ENCODE results near the gene ZNF655.

The ZNF655 gene, protein sequence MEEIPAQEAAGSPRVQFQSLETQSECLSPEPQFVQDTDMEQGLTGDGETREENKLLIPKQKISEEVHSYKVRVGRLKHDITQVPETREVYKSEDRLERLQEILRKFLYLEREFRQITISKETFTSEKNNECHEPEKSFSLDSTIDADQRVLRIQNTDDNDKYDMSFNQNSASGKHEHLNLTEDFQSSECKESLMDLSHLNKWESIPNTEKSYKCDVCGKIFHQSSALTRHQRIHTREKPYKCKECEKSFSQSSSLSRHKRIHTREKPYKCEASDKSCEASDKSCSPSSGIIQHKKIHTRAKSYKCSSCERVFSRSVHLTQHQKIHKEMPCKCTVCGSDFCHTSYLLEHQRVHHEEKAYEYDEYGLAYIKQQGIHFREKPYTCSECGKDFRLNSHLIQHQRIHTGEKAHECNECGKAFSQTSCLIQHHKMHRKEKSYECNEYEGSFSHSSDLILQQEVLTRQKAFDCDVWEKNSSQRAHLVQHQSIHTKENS

DNA sequence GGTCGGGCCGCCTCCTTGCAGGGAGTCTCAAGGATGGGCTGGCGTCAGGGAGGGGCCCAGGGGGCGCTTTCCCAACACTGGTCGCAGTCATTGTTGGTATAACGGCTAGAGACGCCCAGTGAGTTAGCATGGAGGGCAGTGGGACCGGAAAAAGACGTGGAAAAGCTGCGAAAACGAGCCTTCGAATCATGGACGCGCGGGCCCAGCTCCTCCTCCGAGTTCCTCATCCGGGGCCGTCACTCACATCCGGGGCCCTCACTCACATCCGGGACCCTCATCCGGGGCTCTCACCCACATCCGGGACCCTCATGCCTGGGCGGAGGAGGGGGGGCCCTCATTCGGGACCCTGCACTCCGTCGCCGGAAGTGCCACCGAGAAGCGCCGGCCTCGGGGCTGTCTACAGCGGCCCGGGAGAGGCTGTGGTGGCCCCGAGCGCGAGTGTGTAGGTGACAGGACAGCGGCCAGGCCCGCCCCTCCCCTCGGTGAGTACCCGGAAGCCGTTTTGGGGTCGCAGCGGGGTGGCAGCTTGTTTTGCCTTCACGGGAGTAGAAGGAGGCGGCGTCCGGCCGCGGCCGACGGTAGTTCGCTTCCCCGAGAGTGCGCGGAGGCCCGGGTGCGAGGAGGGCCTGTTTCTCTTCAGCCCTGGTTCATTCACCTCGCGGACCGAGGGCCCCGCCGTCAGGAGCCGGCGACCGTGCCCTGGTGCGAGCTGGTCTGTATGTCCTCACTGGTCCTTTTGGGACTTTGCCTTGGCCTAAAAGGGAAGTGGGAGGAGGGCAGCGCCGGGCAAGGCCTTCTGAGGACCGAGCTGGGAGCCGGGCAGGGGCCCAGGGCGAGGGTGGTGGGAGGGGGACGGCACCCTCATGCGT, at the start of gene ZNF655:
TSS of gene ZNF655 (plus strand) at position 337 of the 869 bp plus-strand sequence. CDS start 1,918 bp downstream, outside the sequence.
- peak; percentile 94 for DNase-seq (ENCODE audit: low spot score)
- TF ChIP-seq, protein P1, sequence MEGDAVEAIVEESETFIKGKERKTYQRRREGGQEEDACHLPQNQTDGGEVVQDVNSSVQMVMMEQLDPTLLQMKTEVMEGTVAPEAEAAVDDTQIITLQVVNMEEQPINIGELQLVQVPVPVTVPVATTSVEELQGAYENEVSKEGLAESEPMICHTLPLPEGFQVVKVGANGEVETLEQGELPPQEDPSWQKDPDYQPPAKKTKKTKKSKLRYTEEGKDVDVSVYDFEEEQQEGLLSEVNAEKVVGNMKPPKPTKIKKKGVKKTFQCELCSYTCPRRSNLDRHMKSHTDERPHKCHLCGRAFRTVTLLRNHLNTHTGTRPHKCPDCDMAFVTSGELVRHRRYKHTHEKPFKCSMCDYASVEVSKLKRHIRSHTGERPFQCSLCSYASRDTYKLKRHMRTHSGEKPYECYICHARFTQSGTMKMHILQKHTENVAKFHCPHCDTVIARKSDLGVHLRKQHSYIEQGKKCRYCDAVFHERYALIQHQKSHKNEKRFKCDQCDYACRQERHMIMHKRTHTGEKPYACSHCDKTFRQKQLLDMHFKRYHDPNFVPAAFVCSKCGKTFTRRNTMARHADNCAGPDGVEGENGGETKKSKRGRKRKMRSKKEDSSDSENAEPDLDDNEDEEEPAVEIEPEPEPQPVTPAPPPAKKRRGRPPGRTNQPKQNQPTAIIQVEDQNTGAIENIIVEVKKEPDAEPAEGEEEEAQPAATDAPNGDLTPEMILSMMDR (IDR thresholded peaks at IDR 0.05; ENCODE audit: extremely low read depth, missing control alignments) = no peak

DNA sequence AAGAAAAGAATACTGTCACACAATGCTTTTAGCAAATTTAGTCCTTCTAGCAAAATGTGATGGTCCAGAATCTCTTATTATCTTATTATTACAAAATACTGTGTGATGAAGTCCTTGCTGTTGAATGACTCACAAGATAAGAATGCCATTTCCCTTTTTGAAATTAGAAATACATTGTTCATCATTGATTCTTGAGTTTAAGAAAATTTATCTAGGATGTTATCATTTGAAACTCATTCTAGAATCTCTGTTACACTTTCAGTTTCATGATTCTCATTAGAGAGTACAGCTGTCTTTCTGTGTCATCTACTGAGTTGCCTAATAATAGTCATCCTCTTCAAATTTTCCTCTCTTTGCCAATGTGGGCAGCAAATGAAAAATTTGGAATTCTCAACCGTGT, 44.4 kb upstream of the ZNF655 start:
- TF ChIP-seq, protein P1 (IDR thresholded peaks at IDR 0.05; ENCODE audit: extremely low read depth, missing control alignments) = no peak

DNA sequence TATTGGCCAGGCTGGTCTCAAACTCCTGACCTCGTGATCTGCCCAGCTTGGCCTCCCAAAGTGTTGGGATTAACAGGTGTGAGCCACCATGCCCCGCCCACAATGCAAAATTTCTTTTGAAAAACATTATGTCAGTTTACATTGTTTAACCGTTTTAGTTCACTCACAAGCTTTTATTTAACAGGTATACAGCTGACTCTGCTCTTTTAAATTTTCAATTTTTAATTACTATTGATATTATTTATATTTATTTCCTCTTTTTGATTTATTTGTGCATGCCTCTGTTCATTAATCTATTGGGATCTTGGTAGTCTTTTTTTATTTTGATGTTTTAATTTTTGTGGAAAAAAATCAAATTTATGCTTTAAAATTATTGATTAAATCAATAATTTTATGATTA, 37.0 kb upstream of the ZNF655 start:
- TF ChIP-seq, protein P1 (IDR thresholded peaks at IDR 0.05; ENCODE audit: extremely low read depth, missing control alignments) = no peak
- DNase-seq (ENCODE audit: low spot score) = no peak

More for the DNA sequence above, 44.4 kb upstream of the ZNF655 start:
- peak; percentile 42 for DNase-seq (ENCODE audit: low spot score)

DNA sequence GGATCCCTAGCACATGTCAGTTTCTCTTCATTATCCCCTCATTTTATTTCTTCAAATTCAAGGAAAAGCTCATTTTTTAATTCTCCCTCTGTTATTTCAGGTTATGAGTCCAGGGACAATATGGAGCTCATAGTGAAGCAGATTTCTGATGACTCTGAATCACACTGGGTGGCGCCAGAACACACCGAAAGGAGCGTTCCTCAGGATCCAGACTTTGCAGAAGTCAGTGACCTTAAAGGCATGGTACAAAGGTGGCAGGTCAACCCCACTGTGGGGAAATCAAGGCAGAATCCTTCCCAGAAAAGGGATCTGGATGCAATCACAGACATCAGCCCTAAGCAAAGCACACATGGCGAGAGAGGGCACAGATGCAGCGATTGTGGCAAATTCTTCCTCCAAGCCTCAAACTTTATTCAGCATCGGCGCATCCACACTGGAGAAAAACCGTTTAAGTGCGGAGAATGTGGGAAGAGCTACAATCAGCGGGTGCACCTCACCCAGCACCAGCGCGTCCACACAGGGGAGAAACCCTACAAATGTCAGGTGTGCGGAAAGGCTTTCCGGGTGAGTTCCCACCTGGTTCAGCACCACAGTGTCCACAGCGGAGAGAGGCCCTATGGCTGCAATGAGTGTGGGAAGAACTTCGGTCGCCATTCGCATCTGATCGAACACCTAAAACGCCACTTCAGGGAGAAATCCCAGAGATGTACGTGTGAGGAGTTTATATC, 32.6 kb upstream of the ZNF655 start:
- no peak for DNase-seq (ENCODE audit: low spot score)
- TF ChIP-seq, protein P1 (IDR thresholded peaks at IDR 0.05; ENCODE audit: extremely low read depth, missing control alignments) = no peak

DNA sequence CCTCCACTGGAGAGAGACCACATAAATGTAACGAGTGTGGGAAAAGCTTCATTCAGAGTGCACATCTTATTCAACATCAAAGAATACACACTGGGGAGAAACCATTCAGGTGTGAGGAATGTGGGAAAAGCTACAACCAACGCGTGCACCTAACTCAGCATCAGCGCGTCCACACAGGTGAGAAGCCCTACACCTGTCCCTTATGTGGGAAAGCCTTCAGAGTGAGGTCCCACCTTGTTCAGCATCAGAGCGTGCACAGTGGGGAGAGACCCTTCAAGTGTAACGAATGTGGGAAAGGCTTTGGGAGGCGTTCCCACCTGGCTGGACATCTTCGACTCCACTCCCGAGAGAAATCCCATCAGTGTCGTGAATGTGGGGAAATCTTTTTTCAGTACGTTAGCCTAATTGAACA, 27.1 kb upstream of the ZNF655 start:
- TF ChIP-seq, protein P1 (IDR thresholded peaks at IDR 0.05; ENCODE audit: extremely low read depth, missing control alignments) = no peak
- DNase-seq (ENCODE audit: low spot score) = no peak

DNA sequence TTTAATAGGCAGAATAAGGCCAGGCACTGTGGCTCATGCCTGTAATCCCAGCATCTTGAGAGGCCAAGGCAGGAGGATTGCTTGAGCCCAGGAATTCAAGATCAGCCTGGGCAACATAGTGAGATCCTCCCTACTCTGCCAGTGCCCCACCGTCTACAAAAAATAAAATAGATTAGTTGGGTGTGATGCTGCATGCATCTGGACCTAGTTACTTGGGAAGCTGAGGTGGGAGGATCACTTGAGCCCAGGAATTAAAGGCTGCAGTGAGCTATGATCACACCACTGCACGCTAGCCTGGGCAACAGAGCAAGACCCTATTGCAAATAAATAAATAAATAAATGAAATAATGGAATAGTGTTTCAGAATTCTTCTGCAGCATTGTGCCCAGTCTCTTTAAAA, 22.8 kb upstream of the ZNF655 start:
- no peak for DNase-seq (ENCODE audit: low spot score)
- TF ChIP-seq, protein P1 (IDR thresholded peaks at IDR 0.05; ENCODE audit: extremely low read depth, missing control alignments) = no peak
